ENCODE measurements around the gene NUFIP2. TPM values are rescaled to one million over a fixed set of nuclear protein-coding genes. Genes with fewer than 3 reads are reported as not detected.
"Not testable (repeated sequence)": the region's sequence is repeated elsewhere in the genome, so short reads cannot be mapped to it uniquely, and the experiment has no call there.

The NUFIP2 gene
- total RNA-seq, 4 donors from 2014 or later, result 19.8 to 40.8 (median 25.4) TPM

GRCh38 chr17:29235904-29236303 is 58.0 kb downstream of the NUFIP2 start:
- intact Hi-C loops (cut with DNase I; ENCODE audit: low total_unique reads), result loop anchor here (5.0 kb wide), 1 partner anchor 206 kb away; no protein-coding TSS in a partner anchor
- H3K4me3 ChIP-seq, result no peak overlapping the region
- H3K27me3 ChIP-seq, result no peaks in the 10 kb centered on the region
- peaks cover 0 to 2% (median 0%) of the 10 kb centered on the region in 4 donors for H3K4me1 ChIP-seq
- no peak for DNase-seq
- no peak overlapping the region for H3K27ac ChIP-seq
- H3K36me3 ChIP-seq, result no peaks in the 10 kb centered on the region
- in situ Hi-C loops (cut with MboI; ENCODE audit: low pct_ligation_motif_present in 1 of 4, low pct_unique_long_range_greater_than_20kb in 1 of 4, low sequenced_read_pairs in 3 of 4), result loop anchor here in 1 of 4 donors (25.0 kb wide), 1 partner anchor 224 kb away; the partner anchor contains the start of gene SEZ6
- TF ChIP-seq POLR2AphosphoS5 (IDR thresholded peaks at IDR 0.05) (no peak), CTCF (IDR thresholded peaks at IDR 0.05) (no peak), EP300 (IDR thresholded peaks at IDR 0.05; ENCODE audit: low read depth) (no peak), POLR2A (IDR thresholded peaks at IDR 0.05) (no peak)
- no peaks in the 10 kb centered on the region for H3K9me3 ChIP-seq
- WGBS, 2 donors (ENCODE audit: low coverage in 1 of 2), result 97 to 100% methylated on average over 1 to 3 of the region's 3 CpGs

- not testable (repeated sequence) for H3K4me1 ChIP-seq, H3K27me3 ChIP-seq, H3K27ac ChIP-seq, H3K9me3 ChIP-seq, DNase-seq, H3K36me3 ChIP-seq, H3K4me3 ChIP-seq
- 93 to 97% methylated on average over 5 to 7 of the region's 7 CpGs for WGBS, 2 donors (ENCODE audit: low coverage in 1 of 2)
- in situ Hi-C loops (cut with MboI; ENCODE audit: low pct_ligation_motif_present in 1 of 4, low pct_unique_long_range_greater_than_20kb in 1 of 4, low sequenced_read_pairs in 3 of 4) (loop anchor here in 1 of 4 donors (25.0 kb wide), 1 partner anchor 223 kb away; the partner anchor contains the start of gene SEZ6), intact Hi-C loops (cut with DNase I; ENCODE audit: low total_unique reads) (loop anchor here (5.0 kb wide), 1 partner anchor 207 kb away; no protein-coding TSS in a partner anchor)
Observed at GRCh38 chr17:29234972-29235371, 59.0 kb downstream of the NUFIP2 start.

GRCh38 chr17:29233301-29233700 is 60.6 kb downstream of the NUFIP2 start:
- in situ Hi-C loops (cut with MboI; ENCODE audit: low pct_ligation_motif_present in 1 of 4, low pct_unique_long_range_greater_than_20kb in 1 of 4, low sequenced_read_pairs in 3 of 4) (loop anchor here in 1 of 4 donors (25.0 kb wide), 1 partner anchor 221 kb away; the partner anchor contains the start of gene SEZ6), intact Hi-C loops (cut with DNase I; ENCODE audit: low total_unique reads) (no loop called here)
- Histone ChIP-seq H3K9me3 (no peaks in the 10 kb centered on the region), H3K4me3 (no peak overlapping the region), H3K4me1 (no peaks in the 10 kb centered on the region), H3K27ac (no peak overlapping the region), H3K36me3 (no peaks in the 10 kb centered on the region), H3K27me3 (no peaks in the 10 kb centered on the region)
- WGBS, 2 donors (ENCODE audit: low coverage in 1 of 2), result 80% methylated on average over 1 of the region's 1 CpG
- DNase-seq, result no peak
- TF ChIP-seq POLR2A (IDR thresholded peaks at IDR 0.05) (no peak), POLR2AphosphoS5 (IDR thresholded peaks at IDR 0.05) (no peak), EP300 (IDR thresholded peaks at IDR 0.05; ENCODE audit: low read depth) (no peak), CTCF (IDR thresholded peaks at IDR 0.05) (no peak)

- TF ChIP-seq EP300 (IDR thresholded peaks at IDR 0.05; ENCODE audit: low read depth), result no peak
- TF ChIP-seq CTCF (IDR thresholded peaks at IDR 0.05), result no peak
- TF ChIP-seq POLR2AphosphoS5 (IDR thresholded peaks at IDR 0.05), result no peak
- TF ChIP-seq POLR2A (IDR thresholded peaks at IDR 0.05), result no peak
- no peak overlapping the region for H3K27ac ChIP-seq
- intact Hi-C loops (cut with DNase I; ENCODE audit: low total_unique reads) (no loop called here), in situ Hi-C loops (cut with MboI; ENCODE audit: low pct_ligation_motif_present in 1 of 4, low pct_unique_long_range_greater_than_20kb in 1 of 4, low sequenced_read_pairs in 3 of 4) (loop anchor here in 1 of 4 donors (25.0 kb wide), 1 partner anchor 213 kb away; the partner anchor contains the start of gene SEZ6)
- no peaks in the 10 kb centered on the region for H3K4me1 ChIP-seq
- no peaks in the 10 kb centered on the region for H3K27me3 ChIP-seq
- H3K9me3 ChIP-seq, result no peaks in the 10 kb centered on the region
- no peak for DNase-seq
- H3K36me3 ChIP-seq, result no peaks in the 10 kb centered on the region
- H3K4me3 ChIP-seq, result no peak overlapping the region
Observed at GRCh38 chr17:29225396-29225795, 68.6 kb downstream of the NUFIP2 start.

GRCh38 chr17:29221338-29221737 is 72.6 kb downstream of the NUFIP2 start:
- H3K27me3 ChIP-seq; H3K4me1 ChIP-seq; intact Hi-C loops (cut with DNase I; ENCODE audit: low total_unique reads); H3K9me3 ChIP-seq; in situ Hi-C loops (cut with MboI; ENCODE audit: low pct_ligation_motif_present in 1 of 4, low pct_unique_long_range_greater_than_20kb in 1 of 4, low sequenced_read_pairs in 3 of 4); H3K4me3 ChIP-seq; H3K36me3 ChIP-seq; DNase-seq; H3K27ac ChIP-seq: not testable (repeated sequence)
- 88 to 95% methylated on average over 5 to 11 of the region's 11 CpGs for WGBS, 2 donors (ENCODE audit: low coverage in 1 of 2)

Data from transverse colon (tissue), 4 donors.